NOMO-1 treated with dmso at 0.1 percent for 144 hours (cell line): ENCODE data around the gene YLPM1.
A peak's percentile ranks its signal among the peaks of the same experiment; 100 is the strongest.

Experiments
- DNase-seq: peaks from one replicate; lab custom pipeline; 2025; ENCODE audit not compliant: unreplicated experiment; lab: John Stamatoyannopoulos, UW

YLPM1 gene

DNA sequence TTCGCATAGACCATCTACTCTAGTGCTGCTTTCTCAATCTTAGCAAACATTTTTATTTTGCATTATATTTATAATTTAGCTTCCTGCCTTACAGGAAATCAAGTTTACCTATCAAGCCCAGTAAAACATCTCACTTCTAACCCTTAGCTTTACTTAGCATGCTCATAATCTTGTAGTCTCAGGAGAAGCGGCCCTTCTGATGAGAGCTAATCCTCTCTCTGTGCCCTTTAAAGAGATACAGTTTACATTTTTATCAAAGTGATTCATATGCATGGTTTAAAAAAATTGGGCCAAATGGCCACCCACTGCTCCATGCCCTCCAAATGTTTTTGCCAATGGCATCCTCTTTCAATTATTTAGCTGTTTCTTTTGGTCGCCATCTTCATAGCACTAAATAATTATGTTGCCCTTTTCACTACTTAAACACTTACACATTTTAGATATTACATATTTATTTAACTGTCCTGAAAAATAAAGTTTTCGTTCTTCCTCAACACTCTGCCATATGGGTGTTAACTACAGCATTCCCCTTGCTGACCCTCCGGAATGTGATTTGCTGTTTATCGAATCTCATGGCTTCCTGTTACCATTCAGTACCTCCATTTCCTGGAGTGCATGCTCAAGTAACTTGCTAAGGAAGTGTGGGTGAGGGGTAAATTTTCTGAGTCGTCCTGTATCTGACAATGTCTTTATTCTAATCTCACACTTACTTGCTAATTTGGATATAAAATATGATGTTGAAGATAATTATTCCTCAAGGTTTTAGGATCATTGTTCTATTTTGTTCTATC is 29.3 kb downstream of the YLPM1 start:
- DNase-seq, result no peak

DNA sequence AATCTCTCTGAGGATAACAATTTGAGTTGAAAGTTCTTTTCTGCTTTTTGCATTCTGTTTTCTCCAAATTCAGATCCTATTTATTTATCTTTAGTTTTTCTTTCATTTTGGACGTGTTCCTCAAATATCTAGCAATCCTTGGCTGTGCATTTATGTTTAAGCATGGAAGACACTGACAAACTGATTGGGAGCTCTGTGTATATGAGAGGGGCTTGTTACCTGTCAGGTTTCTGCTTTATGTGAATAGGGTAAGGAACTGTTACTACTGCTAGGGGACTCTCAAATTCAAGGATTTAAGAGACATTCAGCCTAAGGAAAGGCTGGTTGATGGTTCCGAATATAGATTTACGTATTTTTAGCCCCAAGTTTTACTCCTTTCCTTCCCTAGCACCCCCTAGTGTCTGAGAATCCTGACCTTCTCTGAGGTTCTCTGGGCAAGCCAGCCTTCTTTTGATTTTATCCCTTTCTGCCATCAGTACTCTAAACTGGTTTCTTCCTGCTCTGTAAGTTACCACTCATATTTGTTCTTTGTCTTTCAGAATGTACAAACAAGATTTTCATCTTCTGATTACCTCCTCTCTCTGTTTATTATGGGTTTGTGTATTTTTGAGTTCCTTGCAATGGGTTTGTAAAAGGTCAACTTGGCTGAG is 30.5 kb downstream of the YLPM1 start:
- no peak for DNase-seq

DNA sequence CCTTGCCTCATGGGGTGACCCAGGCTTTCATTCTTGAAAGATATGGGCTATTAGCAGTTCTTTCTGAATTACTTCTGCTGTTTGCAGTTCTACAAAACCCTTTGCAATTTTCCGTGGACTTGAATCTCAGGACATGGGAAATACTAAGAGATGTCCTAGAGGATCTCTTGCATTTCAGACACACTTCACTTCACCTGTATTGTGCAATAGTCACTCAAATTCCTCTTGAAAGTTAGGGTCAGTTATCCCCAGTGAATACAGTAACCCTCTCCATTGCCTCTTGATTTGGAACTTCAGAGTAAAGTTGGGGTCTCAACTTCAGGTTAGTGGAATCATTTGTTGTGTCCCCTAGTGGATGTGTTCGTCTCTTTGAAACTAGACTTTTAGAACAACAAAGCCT is 31.8 kb downstream of the YLPM1 start:
- no peak for DNase-seq

DNA sequence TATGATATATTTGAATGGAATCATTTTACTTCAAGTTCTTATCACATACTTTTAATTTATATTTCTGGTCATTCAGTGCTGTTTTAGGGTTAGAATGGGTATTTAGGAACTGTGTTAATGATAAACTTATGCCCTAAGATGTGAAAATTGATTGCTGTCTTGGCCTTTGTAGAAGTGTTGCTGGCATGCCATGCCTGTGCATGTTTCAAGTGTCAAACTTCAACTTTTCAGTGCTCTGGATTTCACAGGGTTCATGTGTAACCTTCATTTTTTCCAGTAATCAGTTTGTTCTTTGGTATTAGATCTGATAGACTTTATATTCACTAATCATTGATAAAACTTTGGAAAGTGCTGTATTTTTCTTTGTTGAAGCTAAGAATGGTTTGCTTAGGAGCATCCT is 36.6 kb downstream of the YLPM1 start:
- DNase-seq, result no peak

DNA sequence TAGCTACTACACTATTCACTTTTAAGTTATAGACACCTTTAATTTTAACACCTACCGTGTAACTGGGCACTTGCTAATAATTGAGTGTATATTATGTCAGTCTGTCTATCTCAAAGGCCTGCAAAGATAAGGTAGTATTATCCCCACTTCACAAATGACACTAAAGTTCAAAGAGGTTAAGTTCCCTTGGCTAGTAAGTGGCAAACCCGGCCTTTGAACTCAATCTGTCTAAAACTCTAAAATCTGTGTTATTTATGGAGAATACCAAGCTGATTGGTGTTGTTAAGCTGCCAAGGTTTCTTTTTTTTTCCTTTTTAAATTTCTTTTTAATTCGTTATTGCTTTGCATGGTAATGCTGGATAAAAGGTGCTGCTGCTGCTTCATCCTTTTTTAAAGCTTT is 37.7 kb downstream of the YLPM1 start:
- no peak for DNase-seq

DNA sequence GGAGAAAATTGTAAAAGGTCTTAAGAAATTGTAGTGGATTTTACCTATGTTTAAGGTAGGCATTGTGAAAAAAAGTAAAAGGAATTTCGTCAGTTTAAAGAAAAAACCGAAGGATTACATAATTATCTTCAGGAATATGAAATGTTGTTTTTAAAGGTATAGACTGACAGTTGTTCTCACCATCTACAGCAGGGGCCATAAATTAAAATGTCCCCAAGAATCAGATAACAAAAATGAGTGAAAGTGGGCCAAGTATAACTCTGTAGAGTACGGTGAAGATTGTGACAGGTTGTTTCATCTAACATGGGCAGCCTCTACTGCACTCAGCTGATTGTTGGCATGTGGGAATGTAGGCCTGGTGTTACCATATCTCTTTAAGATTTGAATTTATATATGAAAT is 38.3 kb downstream of the YLPM1 start:
- no peak for DNase-seq

DNA sequence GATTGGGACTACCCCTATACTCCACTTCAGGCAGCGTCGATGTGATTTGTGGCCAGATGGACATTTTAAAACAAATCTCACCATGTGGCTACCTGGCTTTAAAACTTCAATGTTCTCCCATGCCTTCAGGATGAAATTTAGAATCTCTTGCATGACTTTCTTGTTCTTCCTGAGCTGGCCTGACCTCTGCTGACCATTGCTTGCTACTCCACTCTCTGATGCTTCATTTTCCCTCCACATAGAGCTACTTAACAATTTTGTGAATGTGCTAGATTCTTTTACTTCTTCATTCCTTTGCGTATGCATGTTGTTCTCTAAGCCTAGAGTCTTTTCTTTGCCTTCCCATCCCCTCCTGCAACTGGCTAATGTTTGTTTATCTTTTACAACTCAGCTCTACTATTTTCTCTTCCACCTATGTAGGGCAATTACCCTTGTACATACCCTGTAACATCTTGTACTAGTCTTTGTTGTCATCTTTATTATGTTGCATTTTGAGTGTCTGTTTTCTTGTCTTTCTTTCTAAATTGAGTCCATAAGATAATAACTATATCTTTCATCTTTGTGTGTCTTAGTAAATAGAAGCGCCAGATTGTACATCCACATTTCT is 41.2 kb downstream of the YLPM1 start:
- no peak for DNase-seq

DNA sequence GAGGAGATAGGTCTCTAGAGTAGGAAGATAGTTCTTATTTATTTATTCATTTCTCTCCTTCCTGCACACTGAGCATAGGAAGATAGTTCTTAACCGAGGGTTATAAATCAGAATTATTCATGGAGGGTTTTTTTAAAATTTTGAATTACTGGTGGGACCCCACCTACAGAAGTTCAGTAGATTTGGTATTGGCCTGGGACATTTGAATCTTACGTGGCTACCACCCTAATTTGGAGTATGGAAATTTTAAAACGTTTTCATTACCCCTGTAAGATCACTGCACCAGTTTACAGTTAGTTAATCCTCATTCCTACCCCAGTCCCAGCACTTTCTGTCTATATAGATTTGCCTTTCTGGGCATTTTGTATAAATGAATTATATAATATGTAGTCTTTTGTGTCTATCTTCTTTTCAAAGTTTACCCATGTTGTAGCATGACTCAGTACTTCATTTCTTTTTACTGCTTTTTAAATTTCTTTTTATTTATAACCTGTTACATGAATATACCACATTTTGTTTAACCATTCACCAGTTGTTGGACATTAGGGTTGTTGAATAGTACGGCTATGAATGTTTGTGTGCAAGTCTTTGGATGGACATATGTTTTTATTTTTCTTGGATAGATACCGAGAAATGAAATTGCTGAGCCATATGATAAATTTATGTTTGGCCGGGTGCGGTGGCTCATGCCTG is 44.9 kb downstream of the YLPM1 start:
- DNase-seq, result no peak

DNA sequence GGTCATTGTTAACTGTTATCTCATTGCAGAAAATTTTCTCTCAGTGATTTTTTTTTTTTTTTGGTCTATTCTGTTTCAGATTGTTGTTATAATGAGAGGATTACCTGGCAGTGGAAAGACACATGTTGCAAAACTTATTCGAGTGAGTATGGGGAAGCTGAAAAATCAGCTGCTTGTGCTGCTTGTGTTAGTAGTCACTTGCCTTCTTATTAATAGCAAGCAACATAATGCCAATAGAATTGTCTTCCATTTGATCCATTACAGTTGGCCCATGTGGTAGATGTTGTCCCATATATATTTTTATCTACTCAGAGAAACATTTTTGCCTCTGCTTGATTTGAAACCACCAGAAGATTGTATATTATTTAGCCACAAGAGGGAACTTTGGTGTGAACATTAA is 53.0 kb downstream of the YLPM1 start:
- DNase-seq, result no peak

DNA sequence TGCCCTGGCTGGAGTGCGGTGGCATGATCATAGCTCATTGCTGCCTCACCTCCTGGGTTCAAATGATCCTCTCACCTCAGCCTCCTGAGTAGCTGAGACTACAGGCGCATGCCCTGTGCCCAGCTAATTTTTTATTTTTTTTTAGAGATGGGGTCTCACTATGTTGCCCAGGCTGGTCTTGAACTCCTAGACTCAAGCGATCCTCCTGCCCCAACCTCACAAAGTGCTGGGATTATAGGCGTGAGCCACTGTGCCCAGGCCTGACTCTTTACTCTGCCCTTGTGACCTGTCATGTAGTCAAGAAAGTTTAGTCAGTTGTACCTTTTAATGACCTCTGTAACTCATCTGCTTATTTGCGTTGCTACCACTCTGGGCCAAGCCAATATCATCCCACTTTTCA is 57.2 kb downstream of the YLPM1 start:
- DNase-seq, result no peak

DNA sequence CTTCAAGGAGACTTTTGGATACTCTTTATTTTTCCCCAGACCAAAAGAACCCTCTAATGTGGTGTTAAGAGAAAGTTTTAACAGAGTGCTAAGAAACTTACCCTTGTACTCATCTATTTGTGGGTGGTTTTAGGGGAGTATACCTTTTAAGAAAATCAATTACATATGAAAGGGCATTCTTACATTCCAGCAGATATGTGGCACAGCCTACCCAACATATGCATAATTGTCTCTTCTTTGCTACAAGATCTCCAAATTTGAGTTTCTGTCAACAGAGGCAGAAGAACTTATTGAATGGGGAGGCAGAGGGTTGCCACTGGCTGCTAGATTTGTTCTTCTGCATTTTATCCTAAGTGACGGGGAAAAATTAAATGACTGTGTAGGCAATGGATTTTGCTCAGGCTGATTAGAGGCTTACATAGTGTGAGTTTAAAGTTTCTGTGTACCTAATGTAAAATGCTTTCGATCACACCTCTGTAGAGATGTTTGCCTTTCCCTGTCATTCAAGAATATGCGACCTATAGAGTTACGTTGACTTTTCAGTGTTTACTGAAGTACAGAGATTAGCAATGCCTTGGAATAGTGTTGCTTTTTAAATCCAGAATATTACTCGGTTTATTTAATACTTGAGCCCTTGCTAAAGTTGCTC is 58.3 kb downstream of the YLPM1 start:
- DNase-seq, result no peak

DNA sequence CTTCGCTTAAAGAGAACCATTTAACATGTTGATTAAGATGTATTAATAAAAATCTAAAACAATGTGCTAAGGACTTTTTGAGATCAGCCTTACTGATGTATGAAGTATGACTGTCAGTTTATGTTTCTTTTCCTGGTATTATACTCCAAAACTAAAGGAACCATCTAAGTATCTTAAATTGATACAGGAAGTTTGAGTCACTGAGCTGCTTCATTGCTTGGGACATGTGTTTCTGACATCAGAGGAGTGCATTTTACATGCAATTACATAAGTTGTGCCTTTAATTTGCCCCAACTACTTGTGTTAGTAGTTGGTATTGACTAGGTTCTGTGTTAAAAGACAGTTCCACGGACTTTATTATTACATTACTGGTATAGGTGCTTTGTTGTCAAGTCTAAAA is 61.9 kb downstream of the YLPM1 start:
- DNase-seq, result no peak

DNA sequence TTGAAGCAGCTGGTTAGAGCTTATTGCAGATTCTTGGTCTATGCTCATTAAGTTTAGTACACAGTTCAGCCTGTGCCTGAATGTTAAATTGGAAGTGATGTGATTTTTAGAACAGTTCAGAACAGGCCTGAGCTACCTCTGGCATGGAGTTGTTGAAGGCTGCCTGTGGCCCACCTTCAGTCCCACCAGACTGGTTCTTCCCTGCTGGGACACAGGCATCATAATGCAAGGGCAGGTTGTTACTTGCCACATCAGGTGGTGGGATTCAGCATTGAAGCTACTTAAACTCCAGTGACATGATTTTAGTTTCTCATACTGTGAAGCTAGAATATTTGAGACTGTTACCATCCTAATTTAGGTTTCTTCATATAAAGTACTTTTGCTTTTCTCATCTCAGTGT is 63.5 kb downstream of the YLPM1 start:
- DNase-seq, result no peak

DNA sequence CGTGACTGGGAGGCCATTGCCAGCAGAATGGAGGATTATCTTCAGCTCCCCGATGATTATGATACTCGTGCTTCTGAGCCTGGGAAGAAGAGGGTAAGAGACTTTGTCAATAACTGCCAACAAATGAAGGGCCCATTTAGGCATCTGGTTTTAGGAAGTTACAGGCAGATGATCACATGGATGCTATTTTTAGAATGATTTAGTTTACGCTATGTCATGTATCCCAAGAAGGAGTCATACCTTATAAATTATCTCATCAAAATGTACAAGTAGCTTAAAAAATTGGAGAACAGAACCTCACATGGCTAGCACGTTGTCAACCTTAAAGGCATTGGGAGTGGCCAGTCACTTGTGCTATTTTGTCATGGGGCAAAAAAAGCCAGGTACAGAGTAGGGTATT is 66.1 kb downstream of the YLPM1 start:
- DNase-seq, result peak; percentile 4

DNA sequence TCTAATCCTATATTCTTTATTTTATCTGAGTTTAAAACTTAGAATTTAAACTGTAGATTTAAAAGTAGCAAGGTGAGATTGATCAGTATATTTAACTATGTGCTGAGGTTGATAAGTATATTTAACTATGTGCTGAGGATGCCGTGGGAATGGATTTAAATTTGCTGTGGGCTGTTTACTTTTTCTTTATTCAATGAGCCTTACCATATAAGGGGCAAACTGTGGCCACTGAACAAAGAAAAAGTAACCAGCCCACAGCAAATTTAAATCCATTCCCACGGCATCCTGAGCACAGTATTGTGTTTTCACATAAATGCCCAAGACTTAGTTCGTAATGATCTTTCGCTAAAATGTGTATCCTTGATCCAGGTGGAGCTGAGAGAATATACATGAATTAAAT is 69.7 kb downstream of the YLPM1 start:
- no peak for DNase-seq

DNA sequence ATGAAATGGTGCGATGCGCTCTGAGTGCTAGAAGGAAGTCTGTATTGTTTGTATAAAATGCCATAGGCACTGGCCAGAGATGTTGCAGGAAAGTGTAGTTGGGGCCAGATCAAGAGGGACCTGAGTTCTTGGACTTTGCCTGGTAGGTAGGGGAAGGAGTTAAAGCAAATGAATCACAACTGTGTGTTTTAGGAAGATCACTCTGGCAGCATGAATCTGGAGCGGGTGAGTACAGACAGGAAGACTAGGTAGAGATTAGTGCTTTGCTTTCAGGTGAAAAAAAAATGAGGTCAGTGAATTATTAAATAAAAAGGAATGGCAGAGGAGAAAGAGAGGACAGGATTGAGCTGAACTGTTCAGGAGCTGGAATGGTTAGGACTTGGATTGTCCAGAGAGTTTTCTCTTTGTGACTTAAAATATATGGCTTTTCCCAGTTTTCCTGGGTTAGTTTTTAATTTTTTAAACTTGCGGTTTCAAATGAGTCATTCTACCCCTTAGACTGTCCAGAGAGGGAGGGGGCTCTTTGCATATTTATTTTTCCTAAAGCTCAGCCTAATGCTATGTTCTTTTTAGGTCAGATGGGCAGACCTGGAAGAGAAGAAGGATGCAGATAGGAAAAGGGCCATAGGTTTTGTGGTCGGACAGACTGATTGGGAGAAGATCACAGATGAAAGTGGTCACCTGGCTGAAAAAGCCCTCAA is 71.7 kb downstream of the YLPM1 start:
- DNase-seq, result no peak

DNA sequence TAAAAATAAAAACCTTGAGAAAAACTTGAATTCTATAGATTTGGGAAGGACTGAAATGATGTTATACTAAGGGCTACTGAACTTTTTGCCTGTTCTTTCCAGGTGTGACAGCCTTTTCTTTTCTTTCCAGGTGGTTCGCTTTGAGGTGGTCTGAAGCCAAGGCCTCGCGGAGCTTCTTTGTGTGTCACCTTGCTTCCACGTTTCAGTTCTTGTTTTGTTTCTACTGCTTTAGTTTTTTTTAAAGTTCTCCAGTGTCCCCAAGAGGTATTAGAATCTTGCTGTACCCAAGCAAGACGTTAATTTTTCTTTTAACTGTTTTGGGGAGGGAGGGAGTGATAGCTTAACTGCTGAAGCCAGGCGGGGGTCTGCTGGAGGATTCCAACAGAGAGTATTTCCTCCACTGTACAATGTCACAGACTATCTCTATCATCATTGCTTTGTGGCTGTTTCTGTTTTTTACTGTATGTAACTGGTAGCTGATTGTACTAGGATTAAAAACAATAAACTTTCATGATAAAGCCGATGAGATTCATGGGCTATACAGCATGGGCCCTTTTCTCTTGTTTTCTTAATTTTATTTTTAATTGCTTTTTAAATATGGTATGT is 72.6 kb downstream of the YLPM1 start:
- DNase-seq, result no peak

DNA sequence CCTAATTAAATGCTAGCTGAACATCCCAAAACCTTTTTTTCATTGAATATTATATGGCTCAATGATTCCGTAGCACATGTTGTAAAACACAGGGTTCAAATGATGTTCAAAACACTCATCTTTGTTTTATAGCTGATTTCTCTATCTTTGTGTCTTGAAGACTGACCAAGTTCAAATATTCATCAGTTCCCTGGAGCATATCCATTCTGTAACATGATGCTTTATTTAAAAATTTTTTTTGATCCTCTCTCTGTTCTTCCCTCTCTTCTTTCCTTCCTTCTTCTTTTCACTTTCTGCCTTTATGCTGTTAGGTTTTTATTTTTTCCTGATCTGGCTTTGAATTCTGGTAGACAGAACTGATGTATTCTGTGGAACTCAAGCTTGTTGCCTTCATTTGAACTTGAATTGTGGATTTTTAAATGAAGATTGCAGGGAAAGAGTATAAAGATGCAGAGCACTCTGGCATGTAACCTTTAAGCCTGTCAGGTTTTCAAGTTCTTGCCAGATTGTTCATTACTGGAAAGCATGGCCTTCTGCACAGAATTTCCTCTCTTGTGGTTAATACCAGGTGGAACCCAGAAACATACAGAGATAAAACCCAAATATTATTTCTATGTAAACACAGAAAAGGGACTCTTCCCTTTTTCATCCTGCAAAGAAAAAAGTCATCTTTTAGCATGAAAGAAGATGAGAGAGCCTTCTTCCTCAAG is 73.3 kb downstream of the YLPM1 start:
- DNase-seq, result no peak

DNA sequence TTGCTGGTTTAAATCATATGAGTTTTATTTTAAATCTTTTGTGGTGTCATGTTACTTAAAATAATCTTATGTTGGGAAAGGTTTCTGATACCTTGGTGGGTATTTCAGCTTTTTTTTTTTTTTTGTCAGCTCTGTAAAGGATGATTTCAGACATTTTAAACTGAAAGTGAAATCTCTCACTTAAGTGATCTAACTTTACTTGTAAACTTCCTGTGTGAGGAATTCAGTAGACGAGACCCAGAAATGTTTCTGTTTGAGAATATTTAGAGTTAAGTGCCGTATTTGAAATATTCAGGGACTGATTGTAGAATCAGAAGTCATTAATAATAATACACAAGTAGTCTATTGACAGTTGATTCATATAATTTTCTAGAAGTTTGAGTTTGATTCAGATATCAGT is 75.0 kb downstream of the YLPM1 start:
- DNase-seq, result no peak

DNA sequence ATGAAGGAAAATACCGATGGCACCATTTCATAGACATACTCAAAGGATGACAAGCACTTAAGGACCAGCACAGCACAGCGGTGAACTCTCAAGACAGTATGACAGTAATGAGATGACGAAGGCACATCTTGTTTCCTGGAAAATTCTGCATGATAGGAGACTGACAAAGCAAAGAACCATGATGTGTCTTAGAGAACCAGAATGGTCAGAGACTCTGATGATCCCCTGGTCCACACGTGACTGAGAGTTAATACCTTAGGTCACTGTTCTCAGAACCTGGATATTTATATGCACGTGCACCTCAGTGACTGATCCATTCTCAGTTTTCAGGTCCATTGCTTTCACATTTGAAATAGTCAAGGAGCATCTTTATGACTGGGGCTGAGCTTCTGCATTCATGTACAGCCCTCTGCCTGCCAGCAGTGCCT is 77.5 kb downstream of the YLPM1 start:
- DNase-seq, result no peak
